Thoracic aorta (tissue), 2 donors: ENCODE results near the gene AGPAT3. TPM values are rescaled to one million over a fixed set of nuclear protein-coding genes. Genes with fewer than 3 reads are reported as not detected.

Experiments used
- ATAC-seq: fragments of 150-250 bp; one replicate; pipeline ENCODE4 v1.8.0; 2017; ENCODE audit warnings: low read depth; ENCODE audit not compliant: insufficient number of reproducible peaks, low FRiP score
- DNase-seq: peaks from one replicate; pipeline ENCODE4 v3.0.0-alpha.2; 2020; ENCODE audit warnings: low spot score
- H3K27ac ChIP-seq, 2 donors: fragments of 200-600 bp; sonication (generic); 1 replicate in 1 of 2; 2 replicates in 1 of 2; pipeline ENCODE4 v1.5.1; 2016; ENCODE audit warnings: mild to moderate bottlenecking in 2 of 2, moderate library complexity in 2 of 2
- H3K27me3 ChIP-seq: fragments of 200-600 bp; sonication (generic); replicated peaks from 2 replicates; pipeline ENCODE4 v1.6.0; 2016; ENCODE audit warnings: mild to moderate bottlenecking; ENCODE audit not compliant: insufficient read depth
- H3K36me3 ChIP-seq: fragments of 200-600 bp; sonication (generic); one replicate; pipeline ENCODE4 v1.5.1; 2016
- H3K4me1 ChIP-seq, 2 donors: fragments of 200-600 bp; sonication (generic); 1 replicate in 1 of 2; 2 replicates in 1 of 2; pipeline versions ENCODE4 v1.5.1 to v1.6.0; 2016; ENCODE audit warnings: low read depth in 2 of 2, mild to moderate bottlenecking in 1 of 2; ENCODE audit not compliant: control insufficient read depth in 1 of 2
- H3K4me3 ChIP-seq: fragments of 200-600 bp; sonication (generic); 2 replicates; pipeline ENCODE4 v1.5.1; 2016; ENCODE audit warnings: mild to moderate bottlenecking
- H3K9me3 ChIP-seq: fragments of 200-600 bp; sonication (generic); 2 replicates; pipeline ENCODE4 v1.5.1; 2016
- CTCF ChIP-seq: fragments of 200-600 bp; sonication (generic); IDR thresholded peaks from one replicate; pipeline ENCODE4 v1.5.1; 2019; ENCODE audit warnings: antibody characterized with exemption
- total RNA-seq, 2 donors: library from RNA; depleted of rRNA; stranded (reverse); fragments of >200 nt; gene quantifications; one replicate each; pipeline versions ENCODE4 v1.1.0 to v1.2.3, GENCODE V29; 2016

Gene AGPAT3
- total RNA-seq, 2 donors from 2014 or later: 32.8 to 37.9 TPM

GRCh38 chr21:43851593-43851992 is 13.4 kb upstream of the AGPAT3 start:
- no peaks in the 10 kb centered on the region for H3K9me3 ChIP-seq
- H3K36me3 ChIP-seq: no peaks in the 10 kb centered on the region
- no peak for TF ChIP-seq CTCF
- no peak overlapping the region for H3K4me3 ChIP-seq
- H3K27ac ChIP-seq: no peak overlapping the region
- H3K4me1 ChIP-seq: no peaks in the 10 kb centered on the region
- ATAC-seq: no peak
- no peaks in the 10 kb centered on the region for H3K27me3 ChIP-seq
- DNase-seq: no peak

GRCh38 chr21:43853851-43854772 is 10.9 kb upstream of the AGPAT3 start:
- no peak for DNase-seq
- no peaks in the 10 kb centered on the region for H3K36me3 ChIP-seq
- H3K4me3 ChIP-seq: no peak overlapping the region
- no peaks in the 10 kb centered on the region for H3K4me1 ChIP-seq
- no peak overlapping the region for H3K27ac ChIP-seq
- no peaks in the 10 kb centered on the region for H3K27me3 ChIP-seq
- H3K9me3 ChIP-seq: no peaks in the 10 kb centered on the region
- ATAC-seq: no peak
- no peak for TF ChIP-seq CTCF

GRCh38 chr21:43854773-43855633 is 10.0 kb upstream of the AGPAT3 start:
- no peaks in the 10 kb centered on the region for H3K27me3 ChIP-seq
- no peaks in the 10 kb centered on the region for H3K9me3 ChIP-seq
- DNase-seq (no peak), ATAC-seq (no peak)
- no peak for TF ChIP-seq CTCF
- no peak overlapping the region for H3K27ac ChIP-seq
- peaks cover 0 to 2% of the 10 kb centered on the region in 2 donors for H3K4me1 ChIP-seq
- no peaks in the 10 kb centered on the region for H3K36me3 ChIP-seq
- no peak overlapping the region for H3K4me3 ChIP-seq

- Histone ChIP-seq H3K27ac (no peak overlapping the region), H3K9me3 (no peaks in the 10 kb centered on the region), H3K4me1 (peaks cover 0 to 10% of the 10 kb centered on the region in 2 donors), H3K27me3 (no peaks in the 10 kb centered on the region), H3K4me3 (no peak overlapping the region), H3K36me3 (no peaks in the 10 kb centered on the region)
- ATAC-seq: no peak
- no peak for TF ChIP-seq CTCF
- no peak for DNase-seq
Observed at GRCh38 chr21:43855955-43856354, 9.1 kb upstream of the AGPAT3 start.
